B cell (primary cell): ENCODE results near the gene ARPC2. TPM values are rescaled to one million over a fixed set of nuclear protein-coding genes. Genes with fewer than 3 reads are reported as not detected.

Experiments used
- ATAC-seq: fragments of 200-7000 bp; cut with Tn5 transposase; one replicate; pipeline ENCODE4 v1.10.0; 2021; ENCODE audit warnings: low read depth, mild to moderate bottlenecking, moderate number of reproducible peaks, moderate library complexity
- CTCF ChIA-PET: fragments of 350-600 bp; sonication (Branson Sonifier 250); formaldehyde crosslinking; loops from one replicate; lab custom pipeline; 2021; ENCODE audit warnings: antibody characterized with exemption, inconsistent platforms; lab: Charles Lee
- POLR2A ChIA-PET: fragments of 350-600 bp; sonication (Branson Sonifier 250); formaldehyde crosslinking; loops from one replicate; lab custom pipeline; 2021; ENCODE audit warnings: antibody characterized with exemption; lab: Charles Lee
- DNase-seq: peaks from one replicate; pipeline ENCODE4 v3.0.0; 2013
- H2AFZ ChIP-seq: 2 replicates; pipeline ENCODE4 v1.6.1; 2012; ENCODE audit warnings: mild to moderate bottlenecking, low read depth, low read length; ENCODE audit not compliant: insufficient read depth, poor library complexity, severe bottlenecking
- H3K27ac ChIP-seq, 2 donors: 1 replicate in 1 of 2; 2 replicates in 1 of 2; pipeline ENCODE4 v1.5.1; 2012 to 2013; ENCODE audit warnings: low read length in 2 of 2, mild to moderate bottlenecking in 2 of 2, moderate library complexity in 1 of 2
- H3K27me3 ChIP-seq, 4 experiments: fragments of 200-600 bp in 1 of 4; sonication (generic) in 1 of 4; replicated peaks in 1 of 4; 1 replicate in 2 of 4; 2 replicates in 2 of 4; pipeline versions ENCODE4 v1.6.1 to v1.7.0; 2013 to 2016; ENCODE audit warnings: low read length in 3 of 4, mild to moderate bottlenecking in 2 of 4, mixed read lengths in 1 of 4, moderate library complexity in 1 of 4; ENCODE audit not compliant: insufficient read depth in 4 of 4, control insufficient read depth in 3 of 4; ENCODE audit errors: control extremely low read depth in 1 of 4
- H3K36me3 ChIP-seq, 2 experiments: replicated peaks in 1 of 2; 1 replicate in 1 of 2; 2 replicates in 1 of 2; pipeline versions ENCODE4 v1.6.1 to v1.7.1; 2013; ENCODE audit warnings: low read length in 1 of 2; ENCODE audit not compliant: insufficient read depth in 2 of 2, control insufficient read depth in 1 of 2; ENCODE audit errors: control extremely low read depth in 1 of 2, extremely low read depth in 1 of 2
- H3K4me1 ChIP-seq, 2 donors: fragments of 200-600 bp in 1 of 2; sonication (generic) in 1 of 2; 1 replicate in 1 of 2; 2 replicates in 1 of 2; pipeline versions ENCODE4 v1.5.1 to v1.6.1; 2013 to 2017; ENCODE audit warnings: low read length in 2 of 2; ENCODE audit not compliant: control insufficient read depth in 2 of 2, insufficient read depth in 2 of 2
- H3K4me2 ChIP-seq: replicated peaks from 2 replicates; pipeline ENCODE3; 2012; ENCODE audit warnings: mild to moderate bottlenecking, low read depth, low read length; ENCODE audit not compliant: poor library complexity, severe bottlenecking
- H3K4me3 ChIP-seq, 5 experiments: fragments of 200-600 bp in 1 of 5; sonication (generic) in 1 of 5; 1 replicate in 3 of 5; 2 replicates in 2 of 5; pipeline versions ENCODE4 v1.5.1 to v1.7.0; 2011 to 2016; ENCODE audit warnings: low read length in 4 of 5, mild to moderate bottlenecking in 4 of 5, low read depth in 2 of 5, control low read depth in 1 of 5, moderate library complexity in 1 of 5; ENCODE audit not compliant: insufficient read depth in 1 of 5; ENCODE audit errors: control extremely low read depth in 1 of 5, extremely low read depth in 1 of 5
- H3K79me2 ChIP-seq: fragments of 200-600 bp; sonication (generic); one replicate; pipeline ENCODE4 v1.6.0; 2016; ENCODE audit warnings: low read length; ENCODE audit not compliant: control insufficient read depth, insufficient read depth
- H3K9ac ChIP-seq: fragments of 200-600 bp; sonication (generic); 2 replicates; pipeline ENCODE4 v1.6.1; 2017; ENCODE audit warnings: mild to moderate bottlenecking, low read length, moderate library complexity
- H3K9me3 ChIP-seq, 3 donors: one replicate each; pipeline versions ENCODE4 v1.6.1 to v1.7.1; 2013; ENCODE audit warnings: low read length in 2 of 3; ENCODE audit not compliant: control insufficient read depth in 2 of 3, insufficient read depth in 1 of 3; ENCODE audit errors: control extremely low read depth in 1 of 3
- H4K20me1 ChIP-seq: 2 replicates; pipeline ENCODE4 v1.6.0; 2012; ENCODE audit warnings: mild to moderate bottlenecking, low read length; ENCODE audit not compliant: insufficient read depth, control insufficient read depth, poor library complexity, severe bottlenecking
- H3K27ac Mint-ChIP-seq: one replicate; pipeline ENCODE4 v1.8.0; 2021; ENCODE audit warnings: mixed read lengths
- H3K27me3 Mint-ChIP-seq: one replicate; pipeline ENCODE4 v1.8.0; 2021; ENCODE audit warnings: mixed read lengths
- H3K4me1 Mint-ChIP-seq: one replicate; pipeline ENCODE4 v1.8.0; 2021; ENCODE audit warnings: mixed read lengths
- H3K4me3 Mint-ChIP-seq: one replicate; pipeline ENCODE4 v1.8.0; 2021; ENCODE audit warnings: mixed read lengths
- H3K9me3 Mint-ChIP-seq: one replicate; pipeline ENCODE4 v1.8.0; 2022; ENCODE audit warnings: mixed read lengths; ENCODE audit not compliant: insufficient read depth
- CTCF ChIP-seq: fragments of 200-600 bp; IDR thresholded peaks from one replicate; pipeline ENCODE4 v1.8.0; 2022; ENCODE audit warnings: antibody characterized with exemption, mild to moderate bottlenecking
- EZH2 ChIP-seq: IDR thresholded peaks from 2 replicates; pipeline ENCODE4 v1.6.1; 2012; ENCODE audit warnings: borderline replicate concordance, low read depth, mild to moderate bottlenecking, moderate library complexity, low read length; ENCODE audit not compliant: insufficient read depth, poor library complexity, severe bottlenecking
- WGBS: methylation state at CpG from one replicate; pipeline ENCODE4 v1.1.5; 2013; ENCODE audit warnings: missing lambda C conversion rate; ENCODE audit not compliant: insufficient coverage; 5-methylcytosine and 5-hydroxymethylcytosine counted together
- intact Hi-C: fragments of 100-400 bp; cut with micrococcal nuclease; formaldehyde crosslinking; loops from one replicate; pipeline ENCODE4 v1.10.0; 2022
- polyA plus RNA-seq: library from polyadenylated mRNA; depleted of rRNA; stranded (reverse); fragments of >200 nt; gene quantifications from 2 replicates; pipeline ENCODE4 v1.2.3, GENCODE V29; 2012
- total RNA-seq, 2 donors: library from RNA; stranded (reverse); fragments of 120-200 nt in 1 of 2; gene quantifications; 1 replicate in 1 of 2; 2 replicates in 1 of 2; pipeline versions ENCODE4 v1.2.3 to v1.2.4, GENCODE V29; 2013 to 2022

The ARPC2 gene
- total and polyA plus RNA-seq, 2 donors (not counting 1 experiment from before 2014, with no cell fraction given): 314 to 343 TPM

DNA sequence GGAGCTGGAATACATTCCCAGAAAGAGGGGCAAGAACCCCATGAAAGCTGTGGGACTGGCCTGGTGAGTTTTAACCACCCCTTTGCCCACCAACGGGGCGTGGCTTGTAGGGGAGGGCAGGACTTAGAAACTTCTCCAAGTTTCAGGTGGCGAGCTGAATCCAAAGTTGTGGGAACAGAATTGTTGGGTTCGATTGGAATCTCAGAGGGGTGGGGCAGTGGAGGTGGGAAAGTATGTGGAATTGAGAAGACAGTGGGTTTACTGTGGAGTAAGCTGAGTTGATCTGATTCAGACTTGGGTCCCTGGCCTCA is 54.5 kb downstream of the ARPC2 start:
- ATAC-seq (no peak), DNase-seq (no peak)
- Histone ChIP-seq H4K20me1 (peaks cover 22% of the 10 kb centered on the region), H2AFZ (no peak overlapping the region), H3K27ac (peak overlapping the region in 1 of 2 donors; percentile 18), H3K4me3 (peak overlapping the region in 2 of 5 experiments; percentile 81 to 92), H3K36me3 (peaks cover 3 to 47% of the 10 kb centered on the region in 2 experiments), H3K79me2 (peaks cover 39% of the 10 kb centered on the region), H3K9ac (peak overlapping the region; percentile 87), H3K27me3 (no peaks in the 10 kb centered on the region), H3K4me2 (peak overlapping the region; percentile 91), H3K9me3 (no peaks in the 10 kb centered on the region), H3K4me1 (peaks cover 36 to 53% of the 10 kb centered on the region in 2 donors)
- H3K4me1 Mint-ChIP-seq: peaks cover 60% of the 10 kb centered on the region
- peak overlapping the region; percentile 86 for H3K27ac Mint-ChIP-seq
- H3K9me3 Mint-ChIP-seq: no peaks in the 10 kb centered on the region
- H3K4me3 Mint-ChIP-seq: peak overlapping the region; percentile 84
- CTCF ChIA-PET: interaction anchor here (0.9 to 8.0 kb wide), 14 partner anchors 10 to 245 kb away, joined by 3 to 331 read pairs (median 12); partner anchors contain the start of genes ARPC2, CATIP, CTDSP1 and GPBAR1
- intact Hi-C loops: loop anchor here (5.0 kb wide), 2 partner anchors 1226 to 1326 kb away; partner anchors contain the start of genes GMPPA and STK11IP
- POLR2A ChIA-PET: interaction anchor here (0.6 to 3.7 kb wide), 8 partner anchors 15 to 125 kb away, joined by 3 to 32 read pairs (median 10); partner anchors contain the start of genes CATIP and TMBIM1
- no peaks in the 10 kb centered on the region for H3K27me3 Mint-ChIP-seq
- WGBS: 76% methylated on average over 4 of the region's 4 CpGs
- no peak for TF ChIP-seq EZH2
- TF ChIP-seq CTCF: no peak

DNA sequence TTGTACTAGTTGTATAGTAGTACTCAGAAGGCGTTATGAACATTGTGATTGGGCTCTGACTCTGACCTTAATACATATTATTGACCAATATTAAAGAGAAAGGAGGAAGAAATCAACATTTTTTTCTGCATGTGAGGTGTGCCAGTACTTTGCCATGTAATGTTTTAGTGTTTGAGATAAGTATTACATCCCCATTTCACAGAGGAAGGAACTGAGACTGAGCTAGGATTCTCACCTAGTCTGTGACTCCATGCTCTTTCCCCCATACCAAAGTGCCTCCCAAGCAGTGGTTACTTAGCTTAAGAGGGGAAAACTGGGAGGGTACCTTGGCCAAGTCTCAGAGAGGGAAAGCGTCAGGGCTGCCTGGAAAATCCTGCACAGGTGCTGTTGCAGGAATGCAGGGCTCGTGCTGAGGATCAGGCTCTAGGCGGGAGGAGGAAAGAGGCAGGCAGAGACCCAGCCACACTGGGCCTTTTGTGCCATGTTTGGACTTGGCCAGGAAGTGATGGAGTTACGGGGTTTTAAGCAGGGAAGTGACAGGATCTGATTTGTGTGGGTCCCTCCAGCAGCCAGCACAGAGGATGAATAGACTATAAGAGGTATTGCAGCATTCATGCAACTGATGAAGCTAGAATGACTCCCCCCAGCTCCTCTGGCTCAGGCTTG is 55.0 kb downstream of the ARPC2 start:
- 86% methylated on average over 4 of the region's 5 CpGs for WGBS

More for the DNA sequence above, 55.0 kb downstream of the ARPC2 start:
- no peaks in the 10 kb centered on the region for H3K9me3 ChIP-seq
- Mint-ChIP-seq H3K4me3 (peak overlapping the region; percentile 84), H3K4me1 (peaks cover 60% of the 10 kb centered on the region), H3K27me3 (no peaks in the 10 kb centered on the region), H3K27ac (peak overlapping the region; percentile 86), H3K9me3 (no peaks in the 10 kb centered on the region)
- peaks cover 36 to 53% of the 10 kb centered on the region in 2 donors for H3K4me1 ChIP-seq
- no peak overlapping the region for H3K9ac ChIP-seq
- H3K27me3 ChIP-seq: no peaks in the 10 kb centered on the region
- no peak for TF ChIP-seq CTCF
- TF ChIP-seq EZH2: no peak
- peak overlapping the region; percentile 91 for H3K4me2 ChIP-seq
- H4K20me1 ChIP-seq: peaks cover 16% of the 10 kb centered on the region
- H2AFZ ChIP-seq: no peak overlapping the region
- POLR2A ChIA-PET: interaction anchor here (0.6 to 3.7 kb wide), 8 partner anchors 14 to 124 kb away, joined by 3 to 36 read pairs (median 13); partner anchors contain the start of genes CATIP and TMBIM1
- intact Hi-C loops: loop anchor here (1.0 to 5.0 kb wide), 7 partner anchors 15 to 1325 kb away; partner anchors contain the start of genes CATIP, GMPPA and STK11IP
- H3K36me3 ChIP-seq: peaks cover 3 to 47% of the 10 kb centered on the region in 2 experiments
- no peak for ATAC-seq
- no peak overlapping the region for H3K4me3 ChIP-seq
- H3K79me2 ChIP-seq: peaks cover 35% of the 10 kb centered on the region
- peak overlapping the region; percentile 4 to 38 for H3K27ac ChIP-seq
- DNase-seq: no peak
- CTCF ChIA-PET: interaction anchor here (0.9 to 8.0 kb wide), 22 partner anchors 10 to 416 kb away, joined by 3 to 331 read pairs (median 6); partner anchors contain the start of genes ARPC2, CATIP, CTDSP1 and GPBAR1
